Liver (tissue), 9 donors: Measurements from ENCODE around the gene OR52E5. TPM values are rescaled to one million over a fixed set of nuclear protein-coding genes. Genes with fewer than 3 reads are reported as not detected.

ENCODE experiments used
- DNase-seq: peaks from one replicate; pipeline ENCODE4 v3.0.0-alpha.2; 2017; ENCODE audit warnings: low spot score
- H3K27ac ChIP-seq, 2 donors: one replicate each; pipeline ENCODE4 v1.7.0; 2013; ENCODE audit warnings: inconsistent platforms in 2 of 2, low read length in 2 of 2, control low read depth in 1 of 2, low read depth in 1 of 2, mild to moderate bottlenecking in 1 of 2
- H3K27me3 ChIP-seq, 4 donors: one replicate each; pipeline versions ENCODE4 v1.6.1 to v1.7.0; 2013; ENCODE audit warnings: low read length in 3 of 4, inconsistent platforms in 1 of 4, mild to moderate bottlenecking in 1 of 4, moderate library complexity in 1 of 4; ENCODE audit not compliant: control insufficient read depth in 4 of 4, insufficient read depth in 4 of 4
- H3K36me3 ChIP-seq, 4 donors: one replicate each; pipeline versions ENCODE4 v1.6.1 to v1.7.0; 2013; ENCODE audit warnings: low read length in 3 of 4, mild to moderate bottlenecking in 3 of 4, low read depth in 1 of 4, moderate library complexity in 1 of 4; ENCODE audit not compliant: control insufficient read depth in 4 of 4, insufficient read depth in 3 of 4
- H3K4me1 ChIP-seq, 4 donors: one replicate each; pipeline versions ENCODE4 v1.6.1 to v1.7.0; 2013; ENCODE audit warnings: low read length in 3 of 4, mild to moderate bottlenecking in 3 of 4, moderate library complexity in 1 of 4; ENCODE audit not compliant: control insufficient read depth in 4 of 4, insufficient read depth in 4 of 4
- H3K4me3 ChIP-seq, 3 donors: one replicate each; pipeline versions ENCODE4 v1.6.1 to v1.7.0; 2013; ENCODE audit warnings: low read length in 3 of 3, control low read depth in 1 of 3, low read depth in 1 of 3, mild to moderate bottlenecking in 1 of 3
- H3K9ac ChIP-seq, 2 donors: one replicate each; pipeline ENCODE4 v1.7.0; 2013; ENCODE audit warnings: low read length in 2 of 2, mild to moderate bottlenecking in 2 of 2, moderate library complexity in 2 of 2, control low read depth in 1 of 2, low read depth in 1 of 2
- H3K9me3 ChIP-seq, 4 donors: one replicate each; pipeline versions ENCODE4 v1.6.1 to v1.7.0; 2013; ENCODE audit warnings: low read length in 3 of 4; ENCODE audit not compliant: control insufficient read depth in 4 of 4
- CTCF ChIP-seq: fragments of 150-350 bp; IDR thresholded peaks from 2 replicates; pipeline ENCODE4 v1.5.1; 2017; ENCODE audit warnings: improper control_type of control experiment, low read depth, low read length; ENCODE audit not compliant: missing input control
- EGR1 ChIP-seq, 2 donors: IDR thresholded peaks; 2 replicates each; pipeline ENCODE4 v1.6.1; 2016 to 2018; ENCODE audit warnings: antibody characterized with exemption in 2 of 2, low read depth in 2 of 2
- FOXA1 ChIP-seq: IDR thresholded peaks from 2 replicates; pipeline ENCODE4 v1.6.1; 2016; ENCODE audit warnings: antibody characterized with exemption
- FOXA2 ChIP-seq: IDR thresholded peaks from 2 replicates; pipeline ENCODE4 v1.6.1; 2016; ENCODE audit warnings: antibody characterized with exemption
- GABPA ChIP-seq, 2 donors: IDR thresholded peaks in 1 of 2; conservative IDR thresholded peaks in 1 of 2; 2 replicates each; pipeline ENCODE4 v1.6.1; 2016; ENCODE audit warnings: antibody characterized with exemption in 2 of 2, mild to moderate bottlenecking in 1 of 2, moderate library complexity in 1 of 2
- HNF4A ChIP-seq, 2 donors: conservative IDR thresholded peaks; 2 replicates each; pipeline ENCODE4 v1.6.1; 2016; ENCODE audit warnings: antibody characterized with exemption in 2 of 2, mild to moderate bottlenecking in 2 of 2
- HNF4G ChIP-seq: IDR thresholded peaks from 2 replicates; pipeline ENCODE4 v1.6.1; 2016; ENCODE audit warnings: antibody characterized with exemption
- JUND ChIP-seq, 2 donors: IDR thresholded peaks; 2 replicates each; pipeline ENCODE4 v1.6.1; 2016; ENCODE audit warnings: antibody characterized with exemption in 2 of 2
- NR2F2 ChIP-seq: IDR thresholded peaks from 2 replicates; pipeline ENCODE4 v1.6.1; 2016; ENCODE audit warnings: antibody characterized with exemption
- RAD21 ChIP-seq, 2 donors: IDR thresholded peaks; 2 replicates each; pipeline ENCODE4 v1.6.1; 2016; ENCODE audit warnings: antibody characterized with exemption in 2 of 2, mild to moderate bottlenecking in 2 of 2
- REST ChIP-seq: IDR thresholded peaks from 2 replicates; pipeline ENCODE4 v1.6.1; 2016; ENCODE audit warnings: antibody characterized with exemption, mild to moderate bottlenecking
- RXRA ChIP-seq, 2 donors: IDR thresholded peaks; 2 replicates each; pipeline ENCODE4 v1.6.1; 2017 to 2018; ENCODE audit warnings: antibody characterized with exemption in 2 of 2, mild to moderate bottlenecking in 1 of 2
- SP1 ChIP-seq: IDR thresholded peaks from 2 replicates; pipeline ENCODE4 v1.6.1; 2018; ENCODE audit warnings: antibody characterized with exemption, mild to moderate bottlenecking
- TAF1 ChIP-seq: conservative IDR thresholded peaks from 2 replicates; pipeline ENCODE4 v1.6.1; 2016; ENCODE audit warnings: antibody characterized with exemption, mild to moderate bottlenecking
- YY1 ChIP-seq: IDR thresholded peaks from 2 replicates; pipeline ENCODE4 v1.6.1; 2016; ENCODE audit warnings: antibody characterized with exemption, mild to moderate bottlenecking
- WGBS: extraction: QIAGEN DNeasy Blood & Tissue Kit; methylation state at CpG from one replicate; pipeline ENCODE4 v1.1.7; 2013; 5-methylcytosine and 5-hydroxymethylcytosine counted together
- polyA plus RNA-seq, 2 donors: library from polyadenylated mRNA; stranded (reverse) in 1 of 2; unstranded in 1 of 2; fragments of 200-250 nt in 1 of 2; fragments of >200 nt in 1 of 2; fragmentation: Nextera tagmentation in 1 of 2; extraction: Ambion mirVana in 1 of 2; gene quantifications; one replicate each; pipeline versions ENCODE4 v1.2.1 to v1.2.3, GENCODE V29; 2013 to 2015
- total RNA-seq, 2 donors: library from RNA; depleted of rRNA; stranded (reverse); fragments of >200 nt; gene quantifications; one replicate each; pipeline ENCODE4 v1.2.3, GENCODE V29; 2014
- TF ChIP-seq, protein P1 (sequence below): IDR thresholded peaks from 2 replicates; pipeline ENCODE4 v1.6.1; 2016; ENCODE audit warnings: antibody characterized with exemption
- TF ChIP-seq, protein P2 (sequence below): IDR thresholded peaks from 2 replicates; pipeline ENCODE4 v1.6.1; 2016; ENCODE audit warnings: antibody characterized with exemption
- donor health status: healthy.
- donor health status: healthy.
- donor health status: healthy.
- donor health status: healthy.
- donor health status: healthy.

Gene OR52E5
- total RNA-seq, result not detected
- polyA plus RNA-seq, result not detected

DNA sequence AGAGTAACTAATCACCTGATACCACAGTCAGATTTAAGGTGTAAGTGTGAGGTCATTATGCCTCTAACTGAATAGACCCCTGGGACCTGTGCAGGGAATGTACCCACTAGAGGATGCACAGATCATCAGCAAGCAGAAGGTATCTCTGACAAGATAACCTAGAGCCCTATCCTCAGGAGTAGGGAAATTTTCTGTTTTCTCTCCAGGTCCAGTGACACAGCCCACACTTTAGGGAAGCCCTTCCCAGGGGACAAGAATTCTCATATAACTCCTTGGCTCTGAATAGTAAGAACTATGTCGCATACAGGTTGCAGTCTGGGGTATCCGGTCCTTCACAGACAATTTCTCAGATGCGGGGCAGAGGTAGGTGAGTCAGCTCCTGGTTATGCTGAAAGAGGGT is at the start of gene OR52E5:
Gene OR52E5 (plus strand): TSS at position 301 of the 400 bp plus-strand sequence. CDS start 7,569 bp downstream, outside the sequence.
- H3K27ac ChIP-seq, result no peak within 1 kb of the TSS
- H3K9me3 ChIP-seq, result no peaks in the 10 kb centered on the region
- H3K36me3 ChIP-seq, result no peaks in the 10 kb centered on the region
- TF ChIP-seq RXRA (IDR thresholded peaks at IDR 0.05), result no peak
- TF ChIP-seq JUND (IDR thresholded peaks at IDR 0.05), result no peak
- no peak for TF ChIP-seq RAD21 (IDR thresholded peaks at IDR 0.05)
- no peak for TF ChIP-seq FOXA1
- no peak for TF ChIP-seq YY1
- TF ChIP-seq HNF4A (conservative IDR thresholded peaks at IDR 0.05), result no peak
- no peak for TF ChIP-seq NR2F2
- peaks cover 0 to 6% (median 0%) of the 10 kb centered on the region in 4 donors for H3K27me3 ChIP-seq
- no peaks in the 10 kb centered on the region for H3K4me1 ChIP-seq
- H3K4me3 ChIP-seq, result no peak within 1 kb of the TSS
- DNase-seq, result no peak
- H3K9ac ChIP-seq, result no peak within 1 kb of the TSS
- WGBS, result 83% methylated on average over 3 of the region's 3 CpGs

GRCh38 chr11:5846701-5847100 is 46.3 kb upstream of the OR52E5 start:
- TF ChIP-seq TAF1 (no peak), HNF4G (no peak), FOXA2 (no peak), YY1 (no peak), NR2F2 (no peak), SP1 (no peak), CTCF (no peak), RXRA (IDR thresholded peaks at IDR 0.05) (no peak), REST (no peak), RAD21 (IDR thresholded peaks at IDR 0.05) (no peak), GABPA (IDR thresholded peaks at IDR 0.05 in 1 of 2, conservative IDR thresholded peaks at IDR 0.05 in 1 of 2) (no peak), EGR1 (IDR thresholded peaks at IDR 0.05; ENCODE audit: low read depth in 2 of 2) (no peak)
- TF ChIP-seq, protein P1, sequence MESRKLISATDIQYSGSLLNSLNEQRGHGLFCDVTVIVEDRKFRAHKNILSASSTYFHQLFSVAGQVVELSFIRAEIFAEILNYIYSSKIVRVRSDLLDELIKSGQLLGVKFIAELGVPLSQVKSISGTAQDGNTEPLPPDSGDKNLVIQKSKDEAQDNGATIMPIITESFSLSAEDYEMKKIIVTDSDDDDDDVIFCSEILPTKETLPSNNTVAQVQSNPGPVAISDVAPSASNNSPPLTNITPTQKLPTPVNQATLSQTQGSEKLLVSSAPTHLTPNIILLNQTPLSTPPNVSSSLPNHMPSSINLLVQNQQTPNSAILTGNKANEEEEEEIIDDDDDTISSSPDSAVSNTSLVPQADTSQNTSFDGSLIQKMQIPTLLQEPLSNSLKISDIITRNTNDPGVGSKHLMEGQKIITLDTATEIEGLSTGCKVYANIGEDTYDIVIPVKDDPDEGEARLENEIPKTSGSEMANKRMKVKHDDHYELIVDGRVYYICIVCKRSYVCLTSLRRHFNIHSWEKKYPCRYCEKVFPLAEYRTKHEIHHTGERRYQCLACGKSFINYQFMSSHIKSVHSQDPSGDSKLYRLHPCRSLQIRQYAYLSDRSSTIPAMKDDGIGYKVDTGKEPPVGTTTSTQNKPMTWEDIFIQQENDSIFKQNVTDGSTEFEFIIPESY, result no peak
- TF ChIP-seq, protein P2, sequence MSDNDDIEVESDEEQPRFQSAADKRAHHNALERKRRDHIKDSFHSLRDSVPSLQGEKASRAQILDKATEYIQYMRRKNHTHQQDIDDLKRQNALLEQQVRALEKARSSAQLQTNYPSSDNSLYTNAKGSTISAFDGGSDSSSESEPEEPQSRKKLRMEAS, result no peak
- WGBS, result 55% methylated on average over 1 of the region's 1 CpG
- Histone ChIP-seq H3K9ac (no peak overlapping the region), H3K4me3 (no peak overlapping the region), H3K27ac (no peak overlapping the region), H3K4me1 (no peaks in the 10 kb centered on the region), H3K9me3 (peaks cover 0 to 2% (median 0%) of the 10 kb centered on the region in 4 donors), H3K36me3 (no peaks in the 10 kb centered on the region), H3K27me3 (peaks cover 0 to 4% (median 0%) of the 10 kb centered on the region in 4 donors)
- DNase-seq, result no peak
